GM18505 (cell line): ENCODE results near the gene CRACR2A.

ENCODE experiments used
- ATAC-seq: cut with Tn5 transposase; IDR thresholded peaks from one replicate; pipeline ENCODE4 v1.9.1; 2021; ENCODE audit not compliant: unreplicated experiment
- POLR2A ChIP-seq: IDR thresholded peaks from 4 replicates; pipeline ENCODE4 v1.6.1; 2011; ENCODE audit warnings: borderline replicate concordance; ENCODE audit not compliant: insufficient read depth, insufficient read length; ENCODE audit errors: extremely low read depth

The CRACR2A gene

GRCh38 chr12:3578557-3578956, 174.4 kb downstream of the CRACR2A start:
- no peak for TF ChIP-seq POLR2A

GRCh38 chr12:3576891-3577290, 176.0 kb downstream of the CRACR2A start:
- TF ChIP-seq POLR2A, result no peak
- ATAC-seq, result no peak

More at GRCh38 chr12:3578557-3578956, 174.4 kb downstream of the CRACR2A start:
- no peak for ATAC-seq

- no peak for ATAC-seq
- TF ChIP-seq POLR2A, result no peak
These were observed 177.9 kb downstream of the CRACR2A start for GRCh38 chr12:3574986-3575385.

GRCh38 chr12:3572560-3572959, 180.3 kb downstream of the CRACR2A start:
- ATAC-seq, result no peak
- no peak for TF ChIP-seq POLR2A

GRCh38 chr12:3571724-3572123, 181.2 kb downstream of the CRACR2A start:
- ATAC-seq, result no peak

GRCh38 chr12:3571323-3571722, 181.6 kb downstream of the CRACR2A start:
- no peak for ATAC-seq
- no peak for TF ChIP-seq POLR2A

More at GRCh38 chr12:3571724-3572123, 181.2 kb downstream of the CRACR2A start:
- TF ChIP-seq POLR2A, result no peak

GRCh38 chr12:3568695-3569094, 184.2 kb downstream of the CRACR2A start:
- ATAC-seq, result no peak

GRCh38 chr12:3565985-3566384, 186.9 kb downstream of the CRACR2A start:
- TF ChIP-seq POLR2A, result no peak
- no peak for ATAC-seq

More at GRCh38 chr12:3568695-3569094, 184.2 kb downstream of the CRACR2A start:
- TF ChIP-seq POLR2A, result no peak
